ENCODE measurements around the gene FNBP1L. TPM values are rescaled to one million over a fixed set of nuclear protein-coding genes. Genes with fewer than 3 reads are reported as not detected.
"Not testable (repeated sequence)": the region's sequence is repeated elsewhere in the genome, so short reads cannot be mapped to it uniquely, and the experiment has no call there.

FNBP1L gene
- total and polyA plus RNA-seq, 3 donors from 2014 or later: 21.9 to 54.4 (median 46.5) TPM

- DNase-seq: no peak
- no peak overlapping the region for H3K27ac ChIP-seq
- no peaks in the 10 kb centered on the region for H3K36me3 ChIP-seq (ENCODE audit: low read depth, missing control alignments)
- TF ChIP-seq POLR2A (IDR thresholded peaks at IDR 0.05): no peak
- no peak for TF ChIP-seq CTCF (IDR thresholded peaks at IDR 0.05)
- H3K27me3 ChIP-seq: no peaks in the 10 kb centered on the region
- H3K4me3 ChIP-seq: no peak overlapping the region
- intact Hi-C loops (cut with DNase I; ENCODE audit: low total_unique reads): no loop called here
- H3K4me1 ChIP-seq: peaks cover 16% of the 10 kb centered on the region
- 83 to 98% methylated on average over 5 to 20 of the region's 20 CpGs for WGBS, 2 donors
- H3K9me3 ChIP-seq: no peaks in the 10 kb centered on the region
Observed at GRCh38 chr1:93588955-93589354, 141.0 kb downstream of the FNBP1L start.

DNA sequence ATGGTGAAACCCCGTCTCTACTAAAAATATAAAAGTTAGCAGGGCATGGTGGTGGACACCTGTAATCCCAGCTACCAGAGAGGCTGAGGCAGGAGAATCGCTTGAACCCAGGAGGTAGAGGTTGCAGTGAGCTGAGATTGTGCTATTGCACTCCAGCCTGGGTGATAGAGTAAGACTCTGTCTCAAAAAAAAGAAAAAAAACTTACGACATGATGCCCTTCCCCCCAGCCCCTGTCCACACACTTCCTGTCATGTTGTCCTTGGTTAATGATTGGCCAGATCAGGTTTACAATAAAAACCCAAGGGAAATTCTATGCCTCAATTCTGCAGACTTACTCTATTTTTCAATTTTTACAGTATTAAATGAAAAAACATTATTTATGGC is 143.4 kb downstream of the FNBP1L start:
- DNase-seq; H3K27me3 ChIP-seq; H3K9me3 ChIP-seq; H3K36me3 ChIP-seq (ENCODE audit: low read depth, missing control alignments); H3K27ac ChIP-seq; intact Hi-C loops (cut with DNase I; ENCODE audit: low total_unique reads); H3K4me3 ChIP-seq: not testable (repeated sequence)
- peaks cover 11% of the 10 kb centered on the region for H3K4me1 ChIP-seq
- 88 to 89% methylated on average over 3 of the region's 3 CpGs for WGBS, 2 donors

DNA sequence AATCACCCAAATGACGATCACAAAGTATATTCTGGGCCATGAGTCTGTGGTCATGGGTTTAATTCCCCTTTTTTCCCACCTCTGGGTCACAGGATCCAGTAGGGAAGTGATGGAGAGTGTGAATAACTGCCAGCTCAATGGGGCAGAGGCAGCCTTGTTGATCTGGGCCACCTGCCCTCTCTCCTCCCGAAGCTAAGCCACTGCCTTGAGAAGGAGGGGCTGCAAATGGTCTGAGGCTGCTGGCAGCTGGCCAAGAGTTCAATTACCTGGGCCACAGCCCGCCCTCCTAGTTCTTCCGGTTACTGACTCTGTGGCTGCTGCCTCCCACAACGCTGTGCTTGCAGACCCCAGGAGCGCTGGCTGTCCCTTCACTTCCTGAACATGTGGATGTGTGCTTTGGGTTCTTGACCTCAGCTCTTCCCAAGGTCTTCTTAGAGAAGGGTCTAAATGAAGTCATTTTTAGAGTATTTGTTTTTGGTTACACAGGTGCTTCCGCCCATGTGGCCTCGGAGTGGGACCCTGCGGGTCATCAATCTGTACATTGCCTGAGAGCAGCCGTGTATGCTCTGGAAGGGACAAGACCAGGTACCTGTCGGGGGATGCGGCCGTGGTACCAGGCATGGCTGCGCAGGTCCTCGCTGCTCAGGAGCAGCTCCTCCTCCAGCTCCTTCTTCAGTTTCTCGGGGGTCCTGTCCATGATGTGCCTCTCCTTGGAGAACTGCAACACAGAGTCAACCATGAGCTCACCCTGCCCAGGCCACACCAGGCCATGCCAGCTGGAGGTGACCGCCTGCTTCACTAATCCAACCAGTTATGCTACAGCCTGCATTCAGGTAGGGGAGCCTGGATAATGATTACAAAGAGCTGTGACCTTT is 144.0 kb downstream of the FNBP1L start:
- H3K4me1 ChIP-seq: peaks cover 17% of the 10 kb centered on the region
- DNase-seq: no peak
- no peaks in the 10 kb centered on the region for H3K9me3 ChIP-seq
- no peak overlapping the region for H3K4me3 ChIP-seq
- TF ChIP-seq POLR2A (IDR thresholded peaks at IDR 0.05) (no peak), CTCF (IDR thresholded peaks at IDR 0.05) (no peak)
- H3K27ac ChIP-seq: no peak overlapping the region
- 83% methylated on average over 9 to 17 of the region's 17 CpGs for WGBS, 2 donors
- no peaks in the 10 kb centered on the region for H3K36me3 ChIP-seq (ENCODE audit: low read depth, missing control alignments)
- no peaks in the 10 kb centered on the region for H3K27me3 ChIP-seq
- intact Hi-C loops (cut with DNase I; ENCODE audit: low total_unique reads): no loop called here

DNA sequence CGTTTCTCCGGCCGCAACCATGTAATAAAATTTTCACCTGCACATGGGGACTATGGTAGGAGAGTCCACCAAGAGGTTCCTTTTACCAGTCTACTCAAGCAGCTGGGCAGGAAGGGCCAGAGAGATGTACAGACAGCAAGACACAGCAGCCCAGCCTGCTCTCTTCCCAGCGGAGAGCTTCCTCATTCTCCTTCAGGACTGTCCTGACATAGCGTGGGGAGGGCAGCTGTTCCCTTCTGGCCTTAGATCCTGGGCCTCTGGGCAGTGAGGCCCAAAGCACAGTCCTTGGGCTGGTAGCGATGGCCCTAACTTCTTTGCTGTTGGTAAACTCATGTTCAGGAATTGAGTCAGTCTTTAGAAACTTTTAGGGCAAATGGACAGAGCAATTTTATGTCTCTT is 144.6 kb downstream of the FNBP1L start:
- H3K27ac ChIP-seq: no peak overlapping the region
- H3K4me1 ChIP-seq: peaks cover 18% of the 10 kb centered on the region
- DNase-seq: no peak
- intact Hi-C loops (cut with DNase I; ENCODE audit: low total_unique reads): no loop called here
- no peaks in the 10 kb centered on the region for H3K36me3 ChIP-seq (ENCODE audit: low read depth, missing control alignments)
- no peaks in the 10 kb centered on the region for H3K9me3 ChIP-seq
- 85 to 95% methylated on average over 6 of the region's 6 CpGs for WGBS, 2 donors
- H3K27me3 ChIP-seq: no peaks in the 10 kb centered on the region
- H3K4me3 ChIP-seq: no peak overlapping the region
- TF ChIP-seq POLR2A (IDR thresholded peaks at IDR 0.05) (no peak), CTCF (IDR thresholded peaks at IDR 0.05) (no peak)

DNA sequence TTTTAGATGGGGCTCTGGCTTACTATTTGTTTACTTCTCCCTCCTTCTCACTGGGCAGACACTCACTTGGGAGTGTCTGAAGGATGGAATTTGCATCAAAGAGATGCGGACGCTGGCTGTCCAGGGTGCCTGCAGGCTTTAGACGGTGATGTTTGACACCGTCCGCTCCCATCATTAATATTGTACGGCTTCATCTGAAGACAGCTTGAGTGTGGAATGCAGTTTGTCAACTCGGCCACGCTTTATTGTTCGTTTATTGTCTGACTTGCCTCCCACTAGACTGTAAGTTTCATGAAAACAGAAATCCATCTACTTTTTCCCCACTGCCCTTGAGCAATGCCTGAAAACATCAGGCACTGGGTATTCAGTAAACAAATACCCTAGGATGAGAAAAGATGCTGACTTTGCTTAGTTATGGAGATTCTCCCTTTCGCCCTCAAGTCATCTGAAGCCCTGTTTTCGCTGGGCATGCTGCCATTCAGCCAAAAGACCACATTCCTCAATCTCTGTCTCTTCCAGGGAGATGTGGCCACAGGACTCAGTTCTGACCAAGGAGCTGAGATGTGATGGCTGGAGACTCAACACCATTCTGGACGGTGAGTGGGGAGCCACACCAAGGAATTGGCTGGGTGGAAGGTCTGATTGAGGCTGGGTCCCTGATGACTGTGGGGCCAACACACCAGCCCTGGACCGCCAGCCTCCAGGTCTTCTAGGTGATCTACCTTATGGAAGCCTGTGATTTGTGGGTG is 146.1 kb downstream of the FNBP1L start:
- Histone ChIP-seq H3K4me3 (no peak overlapping the region), H3K9me3 (no peaks in the 10 kb centered on the region), H3K27me3 (no peaks in the 10 kb centered on the region), H3K4me1 (peaks cover 18% of the 10 kb centered on the region), H3K27ac (no peak overlapping the region), H3K36me3 (ENCODE audit: low read depth, missing control alignments) (no peaks in the 10 kb centered on the region)
- WGBS, 2 donors: 93 to 94% methylated on average over 12 to 13 of the region's 13 CpGs
- intact Hi-C loops (cut with DNase I; ENCODE audit: low total_unique reads): no loop called here
- DNase-seq: no peak
- TF ChIP-seq CTCF (IDR thresholded peaks at IDR 0.05) (no peak), POLR2A (IDR thresholded peaks at IDR 0.05) (no peak)

Measured in testis (tissue), 3 donors.